ENCODE measurements around the gene ALPG. TPM values are rescaled to one million over a fixed set of nuclear protein-coding genes. Genes with fewer than 3 reads are reported as not detected.

Gene ALPG
- total and polyA plus RNA-seq, 9 of the 15 experiments (the other 6 are each of a cell fraction or from before 2014, with no cell fraction given) = not detected

- TF ChIP-seq, protein P1, sequence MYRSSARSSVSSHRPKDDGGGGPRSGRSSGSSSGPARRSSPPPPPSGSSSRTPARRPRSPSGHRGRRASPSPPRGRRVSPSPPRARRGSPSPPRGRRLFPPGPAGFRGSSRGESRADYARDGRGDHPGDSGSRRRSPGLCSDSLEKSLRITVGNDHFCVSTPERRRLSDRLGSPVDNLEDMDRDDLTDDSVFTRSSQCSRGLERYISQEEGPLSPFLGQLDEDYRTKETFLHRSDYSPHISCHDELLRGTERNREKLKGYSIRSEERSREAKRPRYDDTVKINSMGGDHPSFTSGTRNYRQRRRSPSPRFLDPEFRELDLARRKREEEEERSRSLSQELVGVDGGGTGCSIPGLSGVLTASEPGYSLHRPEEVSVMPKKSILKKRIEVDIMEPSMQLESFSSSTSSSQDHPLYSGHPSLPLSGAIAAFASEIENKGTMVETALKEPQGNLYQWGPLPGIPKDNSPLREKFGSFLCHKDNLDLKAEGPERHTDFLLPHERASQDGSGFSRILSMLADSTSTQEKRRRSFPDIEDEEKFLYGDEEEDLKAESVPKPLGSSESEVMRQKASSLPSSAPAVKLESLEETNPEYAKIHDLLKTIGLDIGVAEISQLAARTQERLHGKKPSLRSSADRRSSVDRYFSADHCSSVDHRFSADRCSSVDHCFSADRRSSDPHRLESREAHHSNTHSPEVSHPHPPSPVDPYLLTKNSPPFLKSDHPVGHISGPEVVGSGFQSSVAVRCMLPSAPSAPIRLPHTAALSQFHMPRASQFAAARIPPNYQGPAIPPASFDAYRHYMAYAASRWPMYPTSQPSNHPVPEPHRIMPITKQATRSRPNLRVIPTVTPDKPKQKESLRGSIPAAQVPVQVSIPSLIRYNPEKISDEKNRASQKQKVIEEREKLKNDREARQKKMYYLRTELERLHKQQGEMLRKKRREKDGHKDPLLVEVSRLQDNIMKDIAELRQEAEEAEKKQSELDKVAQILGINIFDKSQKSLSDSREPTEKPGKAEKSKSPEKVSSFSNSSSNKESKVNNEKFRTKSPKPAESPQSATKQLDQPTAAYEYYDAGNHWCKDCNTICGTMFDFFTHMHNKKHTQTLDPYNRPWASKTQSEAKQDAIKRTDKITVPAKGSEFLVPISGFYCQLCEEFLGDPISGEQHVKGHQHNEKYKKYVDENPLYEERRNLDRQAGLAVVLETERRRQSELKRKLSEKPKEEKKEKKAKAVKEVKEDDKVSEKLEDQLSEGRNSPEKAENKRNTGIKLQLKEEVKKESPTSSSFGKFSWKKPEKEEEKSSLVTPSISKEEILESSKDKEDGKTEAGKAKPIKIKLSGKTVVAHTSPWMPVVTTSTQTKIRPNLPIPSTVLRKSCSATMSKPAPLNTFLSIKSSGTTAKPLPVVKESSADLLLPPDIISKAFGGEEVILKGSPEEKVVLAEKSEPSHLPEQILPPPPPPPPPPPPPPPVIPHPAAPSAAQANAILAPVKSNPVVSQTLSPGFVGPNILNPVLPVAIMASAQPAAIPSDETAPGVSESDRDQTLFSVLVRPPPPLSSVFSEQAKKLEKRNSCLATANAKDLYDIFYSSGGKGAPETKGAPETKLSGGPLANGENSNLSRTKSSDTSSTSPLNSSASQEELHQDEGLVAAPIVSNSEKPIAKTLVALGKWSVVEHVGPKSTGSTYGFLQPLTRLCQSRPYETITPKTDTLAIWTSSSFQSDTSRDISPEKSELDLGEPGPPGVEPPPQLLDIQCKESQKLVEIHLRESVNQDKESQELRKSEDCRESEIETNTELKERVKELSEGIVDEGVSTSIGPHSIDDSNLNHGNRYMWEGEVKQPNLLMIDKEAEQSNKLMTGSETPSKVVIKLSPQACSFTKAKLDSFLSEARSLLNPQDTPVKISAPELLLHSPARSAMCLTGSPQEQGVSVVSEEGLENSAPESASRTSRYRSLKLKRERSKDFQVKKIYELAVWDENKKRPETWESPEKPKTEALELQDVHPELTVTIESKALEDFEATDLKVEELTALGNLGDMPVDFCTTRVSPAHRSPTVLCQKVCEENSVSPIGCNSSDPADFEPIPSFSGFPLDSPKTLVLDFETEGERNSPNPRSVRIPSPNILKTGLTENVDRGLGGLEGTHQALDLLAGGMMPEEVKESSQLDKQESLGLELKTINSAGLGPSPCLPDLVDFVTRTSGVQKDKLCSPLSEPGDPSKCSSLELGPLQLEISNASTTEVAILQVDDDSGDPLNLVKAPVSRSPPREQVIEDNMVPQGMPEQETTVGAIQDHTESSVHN (IDR thresholded peaks at IDR 0.05; ENCODE audit: borderline replicate concordance in 1 of 2, low read depth in 1 of 2) = no peak
- no peak for TF ChIP-seq TAF9B (IDR thresholded peaks at IDR 0.05; ENCODE audit: partially characterized antibody)
These were observed 28.7 kb downstream of the ALPG start (continued) for GRCh38 chr2:232435375-232435648.
